ENCODE results near the gene EBPL. TPM values are rescaled to one million over a fixed set of nuclear protein-coding genes. Genes with fewer than 3 reads are reported as not detected.
A peak's percentile ranks its signal among the peaks of the same experiment; 100 is the strongest.

EBPL gene
- total and polyA plus RNA-seq, 9 of the 15 experiments (the other 6 are each of a cell fraction or from before 2014, with no cell fraction given): 5.2 to 68.3 (median 43.0) TPM

- H3K27me3 ChIP-seq (ENCODE audit: control insufficient read depth in 2 of 2, insufficient read depth in 2 of 2, low read length in 2 of 2): no peaks in the 10 kb centered on the region
- ChIA-PET POLR2A (no interaction called here), CTCF (ENCODE audit: low intra/inter-chr PET ratio) (no interaction called here)
- in situ Hi-C loops (cut with MboI) (no loop called here), intact Hi-C loops (cut with micrococcal nuclease) (no loop called here)
- 66% methylated on average over 9 of the region's 10 CpGs for WGBS (ENCODE audit: insufficient coverage, low coverage, missing lambda C conversion rate)
- no peaks in the 10 kb centered on the region for H3K9me1 ChIP-seq (ENCODE audit: control insufficient read depth, insufficient read depth, low read length)
- no peak overlapping the region for H3K4me3 ChIP-seq
- BruUV-seq (replicated peaks): no TSS peak
- peak overlapping the region; percentile 88; the same call in 1 of the 2 replicates for H2AFZ ChIP-seq (ENCODE audit: low read depth, low read length)
- no peak overlapping the region for H3K4me2 ChIP-seq (ENCODE audit: insufficient read depth, low read length)
- no peaks in the 10 kb centered on the region for H3K9me3 ChIP-seq (replicated peaks; ENCODE audit: control insufficient read depth, insufficient read depth, low read depth, low read length)
- H3K4me1 ChIP-seq (replicated peaks in 1 of 2; ENCODE audit: control insufficient read depth in 2 of 2, insufficient read depth in 2 of 2, low read length in 2 of 2): peaks cover 9 to 10% of the 10 kb centered on the region in 2 experiments; a peak in 4 of 5 replicates
- no peaks in the 10 kb centered on the region for H3K36me3 ChIP-seq (ENCODE audit: control insufficient read depth, insufficient read depth, low read length)
- no peak overlapping the region; the same call in 2 of the 3 replicates for H3K27ac ChIP-seq (ENCODE audit: extremely low read depth, low read depth, low read length)
- TF ChIP-seq CBX3 (IDR thresholded peaks at IDR 0.05; ENCODE audit: borderline replicate concordance in 1 of 2, low read length in 2 of 2) (no peak), PBX2 (CRISPR knock-in tag; IDR thresholded peaks at IDR 0.05; ENCODE audit: low read depth) (no peak), PBX2 (tag; conservative IDR thresholded peaks at IDR 0.05; ENCODE audit: low read depth) (peak; percentile 65), NFYB (IDR thresholded peaks at IDR 0.05; ENCODE audit: extremely low read depth, insufficient read length) (peak; percentile 12)
- TF ChIP-seq, protein P1, sequence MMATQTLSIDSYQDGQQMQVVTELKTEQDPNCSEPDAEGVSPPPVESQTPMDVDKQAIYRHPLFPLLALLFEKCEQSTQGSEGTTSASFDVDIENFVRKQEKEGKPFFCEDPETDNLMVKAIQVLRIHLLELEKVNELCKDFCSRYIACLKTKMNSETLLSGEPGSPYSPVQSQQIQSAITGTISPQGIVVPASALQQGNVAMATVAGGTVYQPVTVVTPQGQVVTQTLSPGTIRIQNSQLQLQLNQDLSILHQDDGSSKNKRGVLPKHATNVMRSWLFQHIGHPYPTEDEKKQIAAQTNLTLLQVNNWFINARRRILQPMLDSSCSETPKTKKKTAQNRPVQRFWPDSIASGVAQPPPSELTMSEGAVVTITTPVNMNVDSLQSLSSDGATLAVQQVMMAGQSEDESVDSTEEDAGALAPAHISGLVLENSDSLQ (IDR thresholded peaks at IDR 0.05): peak; percentile 86
- ATAC-seq: no peak
- DNase-seq (ENCODE audit: extremely low read depth in 1 of 4, low spot score in 3 of 4): no peak
- H3K9ac ChIP-seq (ENCODE audit: insufficient read depth in 1 of 2, low read depth in 2 of 2, low read length in 2 of 2): no peak overlapping the region
- no peaks in the 10 kb centered on the region for H3K79me2 ChIP-seq (ENCODE audit: control insufficient read depth, insufficient read depth, low read length)
- peak; percentile 11 for FAIRE-seq
- H4K20me1 ChIP-seq (replicated peaks; ENCODE audit: control insufficient read depth, insufficient read depth, low read length): no peaks in the 10 kb centered on the region
These were observed 55.5 kb downstream of the EBPL start for GRCh38 chr13:49635599-49636433.
